ENCODE measurements around the gene HDAC11.
"Not testable (repeated sequence)": the region's sequence is repeated elsewhere in the genome, so short reads cannot be mapped to it uniquely, and the experiment has no call there.

Gene HDAC11

DNA sequence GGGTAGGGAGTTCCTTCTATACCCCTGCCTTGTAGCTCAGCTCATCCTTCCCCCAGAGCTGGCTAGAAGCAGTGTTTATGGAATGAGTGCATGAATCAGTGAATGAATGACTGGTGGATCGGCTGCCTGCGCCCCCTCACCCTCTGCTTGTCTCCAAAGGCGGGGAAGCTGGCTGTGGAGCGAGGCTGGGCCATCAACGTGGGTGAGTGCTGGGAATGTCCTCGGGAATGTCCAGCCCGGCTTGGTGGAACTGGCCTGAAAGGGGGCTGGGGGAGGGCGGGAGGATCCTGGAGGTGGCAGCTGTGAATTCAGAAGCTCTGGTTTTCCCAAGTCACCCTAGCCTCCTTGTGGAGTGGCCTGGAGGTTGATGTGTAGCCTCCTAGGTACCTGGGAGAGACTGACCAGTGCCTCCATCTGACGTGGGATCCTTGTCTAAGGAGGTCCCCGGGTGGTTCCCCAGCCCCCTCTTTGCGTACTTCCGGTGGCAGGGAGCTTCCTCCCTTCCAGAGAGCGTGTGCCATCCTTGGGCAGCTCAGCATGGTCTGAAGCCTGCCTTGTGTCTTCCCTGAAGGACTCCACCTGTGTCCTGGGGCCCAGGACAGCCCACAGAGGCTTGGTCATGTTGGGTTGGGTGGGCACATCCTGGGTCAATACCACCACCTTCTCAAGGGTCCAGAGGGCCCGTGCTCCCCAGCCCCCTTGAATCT lies 18.4 kb downstream of the HDAC11 start:
- no peak for DNase-seq (ENCODE audit: low spot score)
- TF ChIP-seq CTCF (IDR thresholded peaks at IDR 0.05; ENCODE audit: borderline replicate concordance, control extremely low read depth, extremely low read depth, insufficient read depth, missing control alignments): no peak
- in situ Hi-C loops (cut with MboI; ENCODE audit: low sequenced_read_pairs, unreplicated experiment): no loop called here

DNA sequence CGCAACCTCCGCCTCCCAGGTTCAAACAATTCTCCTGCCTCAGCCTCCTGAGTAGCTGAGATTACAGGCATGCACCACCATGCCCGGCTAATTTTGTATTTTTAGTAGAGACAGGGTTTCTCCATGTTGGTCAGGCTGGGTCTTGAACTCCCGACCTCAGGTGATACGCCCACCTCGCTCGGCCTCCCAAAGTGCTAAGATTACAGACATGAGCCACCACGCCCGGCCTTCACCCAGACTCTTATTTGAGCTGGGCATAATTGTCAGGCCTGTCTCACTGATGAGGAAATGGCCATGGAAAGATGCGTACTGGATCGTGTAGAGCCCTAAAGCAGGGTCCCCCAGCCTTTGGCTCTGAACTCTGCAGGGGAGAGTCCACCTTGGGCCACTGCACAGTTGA lies 19.1 kb downstream of the HDAC11 start:
- DNase-seq (ENCODE audit: low spot score); in situ Hi-C loops (cut with MboI; ENCODE audit: low sequenced_read_pairs, unreplicated experiment): not testable (repeated sequence)

GRCh38 chr3:13500133-13500885 lies 20.2 kb downstream of the HDAC11 start:
- TF ChIP-seq CTCF (IDR thresholded peaks at IDR 0.05; ENCODE audit: borderline replicate concordance, control extremely low read depth, extremely low read depth, insufficient read depth, missing control alignments): peak; percentile 41
- DNase-seq (ENCODE audit: low spot score): peak; percentile 76
- in situ Hi-C loops (cut with MboI; ENCODE audit: low sequenced_read_pairs, unreplicated experiment): loop anchor here (5.0 kb wide), 1 partner anchor 147 kb away; no protein-coding TSS in a partner anchor

DNA sequence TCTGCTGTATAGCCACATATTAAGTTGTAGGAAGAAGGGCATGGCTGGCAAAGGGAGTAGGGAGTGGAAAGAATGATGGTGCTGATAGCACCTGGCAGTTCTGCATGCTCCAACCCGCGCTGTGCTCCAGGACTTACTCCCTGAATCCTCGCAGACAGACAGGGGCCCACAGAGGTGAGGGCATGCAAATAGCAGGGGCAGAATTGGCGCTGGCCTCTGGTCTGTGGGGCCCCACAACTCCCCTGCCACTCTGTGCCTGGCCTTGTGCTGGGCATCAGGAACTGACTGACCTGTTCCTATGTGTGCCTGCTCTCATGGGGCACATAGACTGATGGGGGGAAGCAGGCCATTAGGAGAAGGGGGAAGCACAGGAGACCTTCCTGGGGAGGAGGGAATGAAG lies 20.9 kb downstream of the HDAC11 start:
- in situ Hi-C loops (cut with MboI; ENCODE audit: low sequenced_read_pairs, unreplicated experiment): loop anchor here (5.0 kb wide), 1 partner anchor 146 kb away; no protein-coding TSS in a partner anchor
- no peak for DNase-seq (ENCODE audit: low spot score)
- no peak for TF ChIP-seq CTCF (IDR thresholded peaks at IDR 0.05; ENCODE audit: borderline replicate concordance, control extremely low read depth, extremely low read depth, insufficient read depth, missing control alignments)

GRCh38 chr3:13501521-13501920 lies 21.4 kb downstream of the HDAC11 start:
- no peak for TF ChIP-seq CTCF (IDR thresholded peaks at IDR 0.05; ENCODE audit: borderline replicate concordance, control extremely low read depth, extremely low read depth, insufficient read depth, missing control alignments)
- DNase-seq (ENCODE audit: low spot score): no peak
- in situ Hi-C loops (cut with MboI; ENCODE audit: low sequenced_read_pairs, unreplicated experiment): loop anchor here (5.0 kb wide), 1 partner anchor 146 kb away; no protein-coding TSS in a partner anchor

- no peak for TF ChIP-seq CTCF (IDR thresholded peaks at IDR 0.05; ENCODE audit: borderline replicate concordance, control extremely low read depth, extremely low read depth, insufficient read depth, missing control alignments)
- in situ Hi-C loops (cut with MboI; ENCODE audit: low sequenced_read_pairs, unreplicated experiment): loop anchor here (5.0 kb wide), 1 partner anchor 145 kb away; no protein-coding TSS in a partner anchor
Measured at GRCh38 chr3:13501958-13502790, 22.1 kb downstream of the HDAC11 start.

More at GRCh38 chr3:13501958-13502790, 22.1 kb downstream of the HDAC11 start:
- no peak for DNase-seq (ENCODE audit: low spot score)

Data from GM13976 (cell line).